Stimulated activated CD4-positive, alpha-beta T cell treated with anti-CD3 and anti-CD28 coated beads, Interleukin-4, amount 100 ng/mL, for 24 hours (primary cell): ENCODE measurements around the gene ADAM12.
"Not testable (repeated sequence)": the region's sequence is repeated elsewhere in the genome, so short reads cannot be mapped to it uniquely, and the experiment has no call there.

Experiments
- DNase-seq: peaks from one replicate; pipeline ENCODE4 v3.0.0-alpha.2; 2020

ADAM12 gene

DNA sequence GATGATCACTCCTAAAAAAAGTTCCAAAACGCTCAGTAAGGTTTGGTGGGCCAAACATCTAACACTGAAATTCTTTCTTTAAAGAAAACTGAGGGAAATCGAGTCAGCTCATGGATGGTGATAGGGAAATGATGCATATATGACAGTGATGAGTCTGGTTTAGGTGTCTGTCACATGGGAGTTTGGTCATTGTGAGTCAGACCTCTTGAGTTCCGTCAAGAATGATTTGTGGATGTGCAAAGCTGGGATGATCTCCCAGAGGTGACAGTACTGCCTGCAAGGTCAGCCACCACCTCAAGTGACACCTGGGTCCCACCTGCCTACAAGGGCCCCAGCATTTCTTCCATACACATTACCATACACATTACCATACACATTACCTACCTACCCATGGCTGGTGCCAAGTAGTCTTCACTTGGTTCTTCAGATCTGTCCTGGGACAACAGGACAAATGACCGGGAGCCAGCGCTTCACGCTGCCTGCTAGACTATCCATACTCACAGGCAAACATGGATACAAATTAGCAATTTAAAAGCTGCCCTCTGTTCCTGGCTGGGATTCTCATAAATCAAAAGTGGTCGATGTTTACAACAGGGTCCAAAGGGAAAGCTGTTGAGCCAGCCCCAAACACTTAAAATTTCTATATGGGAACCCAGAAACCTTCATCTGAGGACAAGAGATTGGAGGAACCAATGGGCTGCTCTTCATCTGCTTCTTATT lies 128.4 kb downstream of the ADAM12 start:
- DNase-seq, result no peak

DNA sequence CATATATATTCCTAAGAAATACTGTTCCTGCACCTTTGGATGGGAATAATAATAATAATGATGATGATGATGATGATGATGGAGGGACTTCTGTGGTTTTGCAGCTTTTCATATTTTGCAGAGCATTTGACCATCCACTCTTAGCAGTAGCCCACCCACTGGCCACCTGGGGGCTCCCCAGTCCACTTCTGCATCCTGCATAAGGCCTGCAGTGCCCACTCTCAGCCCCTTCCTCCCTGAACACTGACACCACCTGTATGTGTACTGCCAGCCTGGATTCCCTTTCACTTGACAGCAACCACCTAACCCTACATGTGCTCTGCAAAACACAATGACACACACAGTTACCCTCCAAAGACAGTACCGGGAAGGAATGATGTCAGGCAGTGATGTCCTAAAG lies 131.4 kb downstream of the ADAM12 start:
- no peak for DNase-seq

DNA sequence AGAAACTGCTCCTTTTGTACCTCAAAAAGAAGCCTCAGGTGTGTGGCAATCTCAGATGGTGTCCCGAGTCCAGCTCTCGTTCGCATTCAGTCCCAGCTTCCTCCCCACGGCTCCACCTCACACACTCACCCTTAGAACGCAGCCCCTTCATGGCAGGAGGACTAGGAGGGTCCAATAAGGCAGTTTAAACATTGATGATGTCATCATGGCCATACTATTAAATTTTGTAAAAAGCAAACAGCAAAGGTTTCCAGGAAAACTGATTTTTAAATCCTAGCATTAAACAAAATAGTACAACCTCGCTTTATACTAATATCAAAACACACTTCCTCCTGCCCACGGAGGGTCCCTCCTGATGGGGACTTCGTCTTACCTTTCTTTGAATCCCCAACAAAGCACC lies 133.0 kb downstream of the ADAM12 start:
- DNase-seq, result no peak

DNA sequence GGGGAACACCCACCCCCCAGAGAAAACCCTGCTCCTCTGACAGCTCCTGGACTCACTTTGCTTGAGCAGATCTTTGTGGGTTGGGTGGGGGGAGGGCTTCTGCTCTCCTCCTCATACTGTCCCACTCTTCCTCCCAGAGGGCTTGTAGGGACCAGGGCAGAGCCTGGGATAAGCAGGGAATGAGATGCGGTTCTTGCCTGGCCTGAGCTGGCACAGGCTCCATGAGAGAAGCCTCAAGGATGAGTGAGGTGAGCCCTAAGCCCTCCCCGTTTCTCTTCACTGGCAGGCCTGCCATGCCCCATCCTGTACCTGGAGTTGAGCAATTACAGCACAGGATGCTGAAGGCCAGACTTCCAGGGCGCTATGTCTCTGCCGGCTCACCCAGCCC lies 134.7 kb downstream of the ADAM12 start:
- DNase-seq, result no peak

DNA sequence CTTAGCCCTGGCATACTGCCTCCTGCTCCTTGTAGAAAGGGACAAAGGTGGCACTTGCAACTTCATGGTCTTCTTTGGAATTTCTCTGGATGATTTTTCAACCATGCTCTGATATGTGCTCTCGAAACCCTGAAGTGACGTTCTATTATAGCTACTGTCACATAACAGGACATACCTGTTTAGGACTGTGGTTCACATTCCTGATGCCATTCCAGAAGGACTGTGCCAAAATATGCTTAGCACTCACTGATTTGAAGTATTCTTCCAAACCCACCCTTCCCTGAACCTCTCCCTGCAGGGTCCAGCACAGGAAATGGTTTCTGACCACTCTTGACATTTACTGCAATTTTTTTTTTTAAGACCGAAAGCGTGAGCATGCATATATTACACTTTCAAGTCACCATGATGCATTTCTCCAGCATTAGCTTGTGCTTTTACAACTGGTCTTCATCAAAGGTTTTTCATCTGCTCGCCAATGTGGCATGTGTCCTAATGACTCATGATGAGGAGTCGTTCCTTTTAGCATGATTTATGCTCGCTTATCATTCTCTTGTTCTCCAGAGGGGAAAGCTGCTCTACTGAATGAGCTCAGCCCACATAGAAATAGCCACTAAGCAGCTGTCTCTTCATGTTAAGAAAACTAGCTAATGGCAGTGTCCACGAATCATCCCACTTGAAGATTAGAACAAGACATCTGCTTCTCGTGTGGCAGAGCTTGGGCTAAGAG lies 135.2 kb downstream of the ADAM12 start:
- no peak for DNase-seq

DNA sequence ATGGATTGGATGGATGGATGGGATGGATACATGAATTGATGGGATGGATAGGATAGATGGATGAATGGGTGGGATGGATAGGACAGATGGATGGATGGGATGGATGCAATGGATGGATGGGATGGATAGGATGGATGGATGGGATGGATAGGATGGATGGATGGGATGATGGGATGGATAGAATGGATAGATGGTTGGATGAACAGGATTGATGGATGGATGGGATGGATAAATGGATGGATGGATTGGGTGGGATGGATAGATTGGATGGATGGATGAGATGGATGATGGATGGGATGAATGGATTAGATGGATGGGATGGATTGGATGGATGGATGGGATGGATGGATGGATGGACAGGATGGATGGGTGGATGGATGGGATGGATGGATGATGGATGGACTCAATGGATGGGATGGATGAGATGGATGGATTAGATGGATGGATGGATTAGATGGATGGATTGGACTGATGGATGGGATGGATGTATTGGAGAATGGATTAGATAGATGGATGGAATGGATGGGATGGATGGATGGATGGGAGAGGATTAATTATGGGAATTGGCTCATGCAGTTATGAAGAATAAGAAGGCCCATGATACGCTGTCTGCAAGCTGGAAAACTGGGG lies 136.4 kb downstream of the ADAM12 start:
- no peak for DNase-seq

DNA sequence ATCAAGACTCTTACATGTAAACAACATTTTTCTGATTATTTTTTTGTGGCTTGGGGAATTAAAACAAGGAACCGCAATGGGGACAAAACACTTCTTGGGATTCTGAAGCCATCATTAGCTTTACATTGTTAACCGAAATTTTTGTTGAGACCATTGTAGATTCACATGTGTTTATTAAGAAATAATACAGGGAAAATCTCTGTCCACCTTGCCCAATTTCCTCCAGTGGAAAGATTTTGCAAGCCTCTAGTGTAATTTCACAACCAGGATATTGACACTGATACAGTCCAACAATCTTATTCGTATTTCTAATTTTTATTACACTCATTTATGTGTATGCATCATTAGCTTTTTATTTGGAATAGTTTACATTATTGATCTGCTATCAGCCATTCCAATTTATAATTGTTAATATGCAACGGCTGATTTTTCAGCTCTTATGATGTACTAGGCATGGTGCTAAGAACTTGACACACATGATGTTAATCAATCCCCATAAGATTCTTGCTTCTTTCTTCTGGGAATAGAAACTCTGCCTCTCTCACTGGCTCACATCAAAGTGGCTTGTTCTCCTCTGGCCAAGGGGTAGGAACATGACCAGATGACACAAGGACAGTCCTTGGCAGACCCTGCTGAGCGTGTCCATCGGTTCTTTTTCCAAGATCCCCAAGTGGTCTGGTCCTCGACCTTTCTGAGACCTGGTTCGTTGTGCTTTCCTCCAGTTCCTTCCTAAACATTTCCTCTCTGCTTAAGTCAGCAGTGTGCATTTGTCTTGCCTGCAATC lies 137.6 kb downstream of the ADAM12 start:
- no peak for DNase-seq

DNA sequence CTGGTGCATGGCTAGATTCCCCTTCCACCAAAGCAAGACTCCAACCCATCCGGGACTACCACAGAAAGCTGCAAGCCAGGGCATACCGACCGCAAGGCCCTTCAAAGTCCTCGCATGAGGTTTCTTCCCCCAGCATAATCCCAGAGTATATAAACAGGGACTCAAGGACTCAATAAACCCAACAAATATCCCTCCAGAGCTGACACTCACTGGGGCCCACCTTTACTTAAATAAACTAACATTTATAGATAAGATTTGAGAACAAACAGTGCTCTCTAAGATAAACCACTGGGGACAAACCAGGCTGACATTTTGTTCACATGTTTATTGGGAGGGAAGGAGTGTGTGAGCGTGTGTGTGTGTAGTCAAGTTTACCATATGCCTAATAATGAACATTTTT lies 138.2 kb downstream of the ADAM12 start:
- DNase-seq, result no peak

DNA sequence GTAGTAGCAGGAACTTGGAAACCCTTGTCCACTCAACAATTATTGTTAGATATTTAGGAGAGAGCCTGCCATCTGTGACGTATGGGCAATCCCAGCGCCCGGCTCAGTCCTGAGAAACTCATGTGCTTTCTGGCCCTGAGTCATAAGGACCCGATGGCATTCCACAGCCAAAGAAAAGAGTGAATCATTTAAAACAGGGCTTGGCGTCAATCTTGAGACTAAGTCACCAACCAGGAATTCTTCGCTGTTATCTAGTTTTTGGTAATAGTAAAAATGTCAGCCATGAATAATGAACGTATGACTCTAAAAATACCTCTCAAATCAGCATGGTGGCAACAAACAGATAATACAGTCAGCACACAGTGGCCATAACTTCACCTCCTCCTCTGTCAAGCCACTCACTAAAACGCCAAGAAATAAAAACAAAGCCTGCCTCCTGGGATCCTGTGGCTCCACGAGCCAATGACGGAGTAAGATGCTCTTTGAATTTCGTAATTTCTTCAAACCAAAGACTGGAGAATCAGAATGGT lies 140.8 kb downstream of the ADAM12 start:
- DNase-seq, result no peak

DNA sequence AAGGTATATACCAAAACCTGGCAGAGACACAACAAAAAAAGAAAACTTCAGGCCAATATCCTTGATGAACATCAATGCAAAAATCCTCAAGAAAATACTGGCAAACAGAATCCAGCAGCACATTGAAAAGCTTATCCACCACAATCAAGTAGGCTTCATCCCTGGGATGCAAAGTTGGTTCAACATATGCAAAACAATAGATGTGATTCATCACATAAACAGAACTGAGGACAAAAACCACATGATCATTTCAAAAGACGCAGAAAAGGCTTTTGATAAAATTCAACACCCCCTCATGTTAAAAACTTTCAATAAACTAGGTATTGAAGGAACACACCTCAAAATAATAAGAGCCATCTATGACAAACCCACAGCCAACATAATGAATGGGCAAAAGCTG lies 141.9 kb downstream of the ADAM12 start:
- not testable (repeated sequence) for DNase-seq

DNA sequence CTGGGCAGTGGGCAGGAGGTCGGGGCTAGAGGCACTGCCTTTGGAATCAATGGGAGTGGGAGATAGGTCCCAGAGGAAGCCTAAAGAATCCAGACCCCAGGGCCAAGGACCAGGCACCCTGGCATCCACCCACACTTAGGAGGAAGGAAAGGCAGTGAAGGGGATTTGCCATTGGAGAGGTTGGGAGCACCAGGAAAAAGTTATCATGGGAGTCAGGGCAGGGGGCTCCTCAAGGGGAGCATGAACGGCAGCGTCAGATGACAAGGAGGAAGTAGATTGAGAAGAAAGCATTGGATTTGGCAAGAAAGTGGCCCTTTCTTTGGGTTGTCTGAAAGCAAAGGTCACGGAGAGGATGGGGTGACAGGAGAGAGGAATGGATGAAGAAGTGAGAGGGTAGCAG lies 142.8 kb downstream of the ADAM12 start:
- DNase-seq, result no peak

DNA sequence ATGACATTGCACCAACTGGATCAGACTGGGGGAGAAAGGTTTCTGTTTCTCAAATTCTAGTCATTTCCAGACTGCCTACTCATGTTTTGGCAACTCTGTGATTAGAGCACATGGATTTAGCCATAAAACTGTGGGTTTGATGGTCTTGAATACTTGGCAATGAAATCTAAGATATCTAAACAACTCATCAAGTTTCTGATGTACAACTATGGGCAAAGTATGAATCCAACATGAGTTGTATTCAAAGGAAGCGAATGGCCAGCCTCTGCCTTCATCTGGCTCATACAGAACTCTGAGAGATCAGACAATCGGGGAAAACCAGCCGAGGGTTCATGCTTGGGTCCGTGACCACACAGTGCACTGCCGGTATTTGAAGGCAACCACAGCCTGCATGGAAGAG lies 144.3 kb downstream of the ADAM12 start:
- DNase-seq, result no peak

DNA sequence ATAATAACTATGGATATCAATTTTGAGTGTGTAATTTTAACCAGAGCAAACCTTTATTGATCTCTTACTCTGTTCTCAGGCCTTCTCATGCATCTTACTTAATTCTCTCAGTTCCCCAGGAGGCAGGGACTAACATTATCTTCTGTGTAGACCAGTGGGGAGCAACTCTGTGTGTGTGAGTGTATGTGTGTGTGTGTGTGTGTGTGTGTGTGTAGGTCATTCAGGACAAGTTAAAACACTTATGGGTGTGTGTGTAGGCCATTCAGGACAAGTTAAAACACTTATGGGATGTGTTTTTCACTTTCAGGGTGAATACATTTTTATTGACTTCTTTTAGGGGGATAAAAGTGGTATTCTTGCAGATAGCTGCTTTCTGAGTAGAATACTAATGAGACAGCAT lies 145.0 kb downstream of the ADAM12 start:
- no peak for DNase-seq

DNA sequence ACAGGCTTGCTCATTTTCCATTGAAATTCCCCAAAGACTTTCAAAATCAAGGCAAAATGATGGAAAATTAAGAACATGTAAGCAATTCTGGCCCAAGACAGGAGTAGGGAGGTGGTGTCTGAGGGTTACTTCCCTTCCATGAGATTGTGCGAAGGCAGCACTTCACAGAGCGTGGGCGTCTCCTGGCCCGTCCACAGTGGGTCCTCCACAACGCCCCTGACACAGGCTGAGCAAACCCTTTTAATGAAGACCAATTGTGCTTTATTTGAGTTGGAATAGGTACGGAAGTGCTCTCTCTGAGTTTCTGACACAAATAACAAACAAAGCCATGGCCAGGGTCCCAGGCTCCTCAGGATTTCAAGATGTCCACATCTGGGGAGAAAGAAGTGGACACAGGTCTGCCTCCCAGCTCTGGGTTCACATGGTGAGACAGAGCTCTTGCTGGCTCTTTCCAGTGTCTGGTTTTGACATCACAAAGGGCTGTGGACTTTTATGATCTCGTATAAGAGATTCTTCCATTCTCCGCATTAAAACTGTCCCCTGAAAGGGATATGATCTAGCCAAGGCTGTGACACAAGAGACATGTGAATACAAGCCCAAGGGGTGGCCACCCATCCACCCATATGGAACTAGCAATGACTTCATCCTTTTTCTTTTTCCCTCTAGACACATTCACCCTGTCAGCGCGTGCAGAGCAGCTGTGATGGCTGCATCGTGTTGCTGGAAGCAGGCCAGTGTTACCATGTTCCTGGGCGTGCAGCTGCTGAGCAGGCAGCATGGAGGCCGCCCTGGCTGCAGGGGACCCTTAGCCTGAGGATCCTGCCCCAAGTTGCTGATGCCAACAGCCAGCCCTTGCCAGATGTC lies 145.6 kb downstream of the ADAM12 start:
- no peak for DNase-seq

DNA sequence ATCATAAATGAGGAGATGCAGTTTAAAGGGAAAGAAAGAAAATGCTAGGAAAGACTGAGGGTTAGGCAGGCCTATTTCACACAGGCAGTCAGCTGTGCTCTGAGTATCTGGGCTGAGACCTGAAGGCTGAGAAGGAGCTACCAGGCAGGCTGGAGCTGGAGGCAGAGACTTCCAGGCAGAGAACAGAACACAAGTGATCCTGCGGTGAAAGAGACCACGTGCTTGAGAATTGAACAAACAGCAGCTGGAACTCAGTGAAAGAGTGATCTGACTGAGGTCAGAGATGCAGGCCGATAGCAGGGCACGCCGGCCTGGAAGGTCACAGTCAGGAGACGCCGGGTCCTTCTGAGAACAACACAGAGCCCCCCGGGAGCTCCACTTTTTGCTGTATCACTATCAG lies 147.8 kb downstream of the ADAM12 start:
- no peak for DNase-seq

DNA sequence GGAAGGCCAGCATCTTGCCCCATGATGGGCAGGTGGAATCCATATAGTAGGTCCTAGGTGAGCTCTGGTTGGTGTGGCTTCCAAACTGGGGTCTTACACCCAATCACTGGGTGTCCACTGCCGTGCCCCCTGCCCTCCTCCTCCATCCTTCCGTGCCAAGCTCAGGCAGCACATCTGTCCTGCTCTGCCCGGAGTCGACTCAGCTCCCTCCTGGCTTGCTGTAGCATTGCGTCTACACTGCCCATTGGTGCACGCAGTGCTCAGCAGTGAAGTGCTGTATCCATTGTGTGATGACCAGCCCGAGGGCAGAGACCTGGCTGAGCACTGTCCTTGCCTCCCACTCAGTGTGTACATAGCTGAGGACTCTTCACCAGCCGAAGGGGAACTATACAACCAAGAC lies 148.4 kb downstream of the ADAM12 start:
- no peak for DNase-seq

DNA sequence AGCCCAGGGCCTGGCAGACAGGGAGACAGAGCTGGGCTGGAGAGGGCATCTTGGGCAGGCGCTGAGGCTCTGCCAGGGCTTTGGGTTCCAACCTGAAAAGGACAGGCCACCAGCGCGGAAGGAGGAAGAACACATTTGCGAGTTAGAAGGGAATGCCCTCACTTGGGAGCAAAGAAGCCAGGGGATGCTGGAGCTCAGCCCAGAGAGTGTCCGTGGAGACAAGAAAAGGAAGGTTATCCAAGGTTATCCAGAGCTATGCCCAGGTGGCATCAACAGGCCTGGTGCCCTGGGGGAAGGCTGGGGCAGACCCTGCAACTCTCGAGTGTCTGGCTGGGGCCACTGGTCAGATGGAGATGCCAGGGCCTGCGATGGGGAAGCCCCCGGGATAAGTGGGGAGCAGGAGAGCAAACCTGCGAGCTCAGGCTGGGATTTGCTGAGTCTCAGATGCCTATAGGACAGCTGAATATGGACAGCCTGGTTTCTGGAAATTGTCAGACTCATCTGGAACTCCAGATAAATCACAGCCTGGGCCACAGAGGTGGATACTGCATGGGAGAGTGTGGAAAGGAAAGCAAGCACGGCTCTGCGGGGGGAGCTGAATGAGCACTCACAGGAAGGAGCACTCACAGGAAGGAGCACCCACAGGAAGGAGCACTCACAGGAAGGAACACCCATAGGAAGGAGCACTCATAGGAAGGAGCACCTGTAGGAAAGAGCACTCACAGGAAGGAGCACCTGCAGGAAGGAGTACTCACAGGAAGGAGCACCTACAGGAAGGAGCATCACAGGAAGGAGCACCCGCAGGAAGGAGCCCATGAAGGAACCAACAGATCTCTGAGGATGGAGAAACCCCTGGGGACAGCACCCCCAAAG lies 152.1 kb downstream of the ADAM12 start:
- DNase-seq, result no peak

DNA sequence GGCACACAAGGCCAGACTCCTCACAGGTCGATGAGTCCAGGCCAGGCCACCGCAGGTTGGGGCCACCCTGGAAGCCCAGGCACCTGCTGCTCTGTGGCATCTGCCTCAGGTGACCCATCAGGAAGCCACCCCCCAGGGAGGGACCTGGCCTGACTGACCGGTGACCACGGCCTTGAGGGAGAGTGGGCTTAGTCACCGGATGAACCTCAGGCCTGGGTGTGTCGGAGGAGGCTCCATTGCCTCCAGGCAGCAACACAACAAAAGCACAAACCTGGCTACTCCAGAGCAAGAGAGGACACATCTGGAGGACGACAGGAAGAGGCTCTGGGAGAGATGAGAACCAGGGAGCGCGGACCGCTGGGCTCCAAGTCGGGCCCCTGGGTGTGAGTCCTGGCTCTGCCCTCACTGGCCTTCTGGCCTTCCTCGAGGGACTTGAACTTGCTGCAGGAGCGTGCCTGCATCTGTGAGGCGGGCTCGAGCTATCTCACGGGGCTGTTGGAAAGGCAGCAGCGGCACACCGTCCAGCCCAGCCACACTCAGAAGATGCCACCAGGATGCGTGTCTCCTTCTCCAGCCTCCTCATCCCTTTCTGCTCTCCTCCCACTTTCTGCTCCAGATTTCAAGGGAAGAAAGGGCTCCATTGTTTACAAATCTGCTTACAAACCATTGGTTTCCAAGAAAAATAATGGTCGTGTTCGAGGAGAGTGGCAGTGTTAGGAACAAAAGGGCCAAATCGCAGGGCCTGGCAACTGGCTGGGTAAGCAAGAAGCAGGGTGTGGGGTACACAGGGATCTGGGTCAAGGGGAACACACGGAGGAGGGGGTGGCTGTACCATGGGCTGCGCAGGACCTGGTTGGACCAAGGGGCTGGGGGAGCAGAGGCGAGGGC lies 152.9 kb downstream of the ADAM12 start:
- DNase-seq, result no peak

DNA sequence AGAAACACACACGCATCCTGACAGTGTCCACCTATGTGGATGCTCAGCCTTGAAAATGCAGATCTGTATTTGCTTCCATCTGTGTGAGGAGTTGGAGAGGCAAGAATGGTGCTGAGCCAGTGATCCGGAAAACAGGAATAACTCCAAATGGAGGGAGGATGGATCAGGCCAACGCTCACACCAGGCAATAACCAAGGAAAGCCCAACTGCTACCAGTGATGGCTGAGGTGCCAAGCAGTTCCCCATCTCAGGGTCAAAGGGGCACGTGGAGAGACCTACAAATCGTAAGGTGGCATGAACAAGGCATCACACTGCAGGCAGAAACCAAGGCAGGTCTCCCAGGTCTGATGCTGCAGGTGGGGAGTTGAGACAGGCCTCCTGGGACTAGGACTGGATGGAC lies 153.6 kb downstream of the ADAM12 start:
- no peak for DNase-seq
